GM21737 (cell line): ENCODE measurements around the gene RAB8B.
A peak's percentile ranks its signal among the peaks of the same experiment; 100 is the strongest.
"Not testable (repeated sequence)": the region's sequence is repeated elsewhere in the genome, so short reads cannot be mapped to it uniquely, and the experiment has no call there.

Experiments
- ATAC-seq: cut with Tn5 transposase; IDR thresholded peaks from one replicate; pipeline ENCODE4 v1.9.1; 2021; ENCODE audit warnings: mild to moderate bottlenecking, moderate library complexity; ENCODE audit not compliant: unreplicated experiment

The RAB8B gene

GRCh38 chr15:63203451-63204090, 14.2 kb downstream of the RAB8B start:
- no peak for ATAC-seq

GRCh38 chr15:63206079-63206478, 16.7 kb downstream of the RAB8B start:
- ATAC-seq: no peak

GRCh38 chr15:63208824-63209223, 19.4 kb downstream of the RAB8B start:
- ATAC-seq: not testable (repeated sequence)

- no peak for ATAC-seq
Measured at GRCh38 chr15:63210151-63211091, 21.0 kb downstream of the RAB8B start.

GRCh38 chr15:63211092-63211490, 21.7 kb downstream of the RAB8B start:
- no peak for ATAC-seq

- no peak for ATAC-seq
Measured at GRCh38 chr15:63211549-63211948, 22.1 kb downstream of the RAB8B start.

GRCh38 chr15:63212050-63213004, 22.9 kb downstream of the RAB8B start:
- peak; percentile 47 for ATAC-seq

- no peak for ATAC-seq
Measured at GRCh38 chr15:63218100-63218808, 28.8 kb downstream of the RAB8B start.

GRCh38 chr15:63219196-63219710, 29.8 kb downstream of the RAB8B start:
- ATAC-seq: no peak

- no peak for ATAC-seq
Measured at GRCh38 chr15:63221346-63221745, 31.9 kb downstream of the RAB8B start.

- no peak for ATAC-seq
Measured at GRCh38 chr15:63223463-63223862, 34.1 kb downstream of the RAB8B start.

GRCh38 chr15:63225381-63225780, 36.0 kb downstream of the RAB8B start:
- no peak for ATAC-seq

GRCh38 chr15:63226155-63226883, 36.9 kb downstream of the RAB8B start:
- ATAC-seq: no peak

- no peak for ATAC-seq
Measured at GRCh38 chr15:63226966-63227401, 37.6 kb downstream of the RAB8B start.

- no peak for ATAC-seq
Measured at GRCh38 chr15:63227689-63228088, 38.3 kb downstream of the RAB8B start.

GRCh38 chr15:63231206-63231605, 41.8 kb downstream of the RAB8B start:
- ATAC-seq: no peak

GRCh38 chr15:63231706-63232105, 42.3 kb downstream of the RAB8B start:
- ATAC-seq: no peak

GRCh38 chr15:63232405-63232804, 43.0 kb downstream of the RAB8B start:
- no peak for ATAC-seq

GRCh38 chr15:63232943-63233342, 43.5 kb downstream of the RAB8B start:
- ATAC-seq: no peak
